HEK293 (cell line): ENCODE results near the gene PSMD3.

Source experiments
- FEZF1 ChIP-seq: fragments of 450-650 bp; formaldehyde crosslinking; IDR thresholded peaks from 2 replicates; pipeline ENCODE4 v1.5.1; 2016; ENCODE audit warnings: missing biosample characterization, missing genetic modification characterization
- GLI4 ChIP-seq: fragments of 450-650 bp; formaldehyde crosslinking; IDR thresholded peaks from 2 replicates; pipeline ENCODE4 v1.5.1; 2016; ENCODE audit warnings: missing biosample characterization, missing genetic modification characterization
- HOXA7 ChIP-seq: sonication (generic); formaldehyde crosslinking; IDR thresholded peaks from 2 replicates; pipeline ENCODE4 v1.8.1; 2022; ENCODE audit warnings: missing genetic modification reagents, borderline replicate concordance
- KLF1 ChIP-seq: fragments of 450-650 bp; formaldehyde crosslinking; IDR thresholded peaks from 2 replicates; pipeline ENCODE4 v1.5.1; 2016; ENCODE audit warnings: missing biosample characterization, missing genetic modification characterization
- MZF1 ChIP-seq: fragments of 450-650 bp; formaldehyde crosslinking; IDR thresholded peaks from 2 replicates; pipeline ENCODE4 v1.5.1; 2017; ENCODE audit warnings: missing biosample characterization, missing genetic modification characterization, borderline replicate concordance
- PRDM1 ChIP-seq: fragments of 450-650 bp; formaldehyde crosslinking; IDR thresholded peaks from 2 replicates; pipeline ENCODE4; 2016; ENCODE audit warnings: missing biosample characterization, missing genetic modification characterization
- SCRT1 ChIP-seq: fragments of 450-650 bp; formaldehyde crosslinking; IDR thresholded peaks from 2 replicates; pipeline ENCODE4 v1.5.1; 2016; ENCODE audit warnings: missing biosample characterization, missing genetic modification characterization, borderline replicate concordance
- ZBTB7A ChIP-seq: fragments of 450-650 bp; formaldehyde crosslinking; IDR thresholded peaks from 2 replicates; pipeline ENCODE4 v1.5.1; 2016; ENCODE audit warnings: low read depth, missing biosample characterization, missing genetic modification characterization
- ZNF175 ChIP-seq: fragments of 450-650 bp; formaldehyde crosslinking; IDR thresholded peaks from 2 replicates; pipeline ENCODE4 v1.5.1; 2016; ENCODE audit warnings: missing biosample characterization, missing genetic modification characterization
- ZNF292 ChIP-seq: fragments of 450-650 bp; formaldehyde crosslinking; IDR thresholded peaks from 2 replicates; pipeline ENCODE4 v1.5.1; 2016; ENCODE audit warnings: low read depth, missing biosample characterization, missing genetic modification characterization, borderline replicate concordance
- ZNF394 ChIP-seq: fragments of 450-650 bp; formaldehyde crosslinking; IDR thresholded peaks from 2 replicates; pipeline ENCODE4 v1.5.1; 2016; ENCODE audit warnings: missing biosample characterization, missing genetic modification characterization, mild to moderate bottlenecking, moderate library complexity, borderline replicate concordance
- ZNF501 ChIP-seq: fragments of 450-650 bp; formaldehyde crosslinking; IDR thresholded peaks from 2 replicates; pipeline ENCODE4 v1.5.1; 2016; ENCODE audit warnings: missing biosample characterization, missing genetic modification characterization
- ZNF549 ChIP-seq: fragments of 450-650 bp; IDR thresholded peaks from 2 replicates; pipeline ENCODE4 v1.5.1; 2018; ENCODE audit warnings: missing biosample characterization, missing genetic modification characterization, mild to moderate bottlenecking, inconsistent platforms, moderate library complexity
- ZNF623 ChIP-seq: fragments of 450-650 bp; formaldehyde crosslinking; IDR thresholded peaks from 2 replicates; pipeline ENCODE4 v1.5.1; 2016; ENCODE audit warnings: missing biosample characterization, missing genetic modification characterization
- ZNF791 ChIP-seq: fragments of 450-650 bp; formaldehyde crosslinking; IDR thresholded peaks from 2 replicates; pipeline ENCODE4 v1.5.1; 2016; ENCODE audit warnings: missing biosample characterization, missing genetic modification characterization
- ZNF830 ChIP-seq: fragments of 450-650 bp; IDR thresholded peaks from 2 replicates; pipeline ENCODE4 v1.5.0; 2018; ENCODE audit warnings: missing biosample characterization, missing genetic modification characterization, low read depth, mild to moderate bottlenecking, moderate library complexity
- ZNF837 ChIP-seq: fragments of 450-650 bp; formaldehyde crosslinking; IDR thresholded peaks from 2 replicates; pipeline ENCODE4 v1.5.1; 2016; ENCODE audit warnings: missing biosample characterization, missing genetic modification characterization
- TF ChIP-seq, protein P1 (sequence below): fragments of 450-650 bp; formaldehyde crosslinking; IDR thresholded peaks from 2 replicates; pipeline ENCODE4 v1.5.1; 2016; ENCODE audit warnings: missing biosample characterization, missing genetic modification characterization
- TF ChIP-seq, protein P2 (sequence below): fragments of 450-650 bp; formaldehyde crosslinking; IDR thresholded peaks from 2 replicates; pipeline ENCODE4 v1.5.1; 2016; ENCODE audit warnings: missing biosample characterization, missing genetic modification characterization
- TF ChIP-seq, protein P3 (sequence below): fragments of 450-650 bp; formaldehyde crosslinking; IDR thresholded peaks from 2 replicates; pipeline ENCODE4 v1.5.1; 2016; ENCODE audit warnings: missing biosample characterization, missing genetic modification characterization
- TF ChIP-seq, protein P4 (sequence below): fragments of 450-650 bp; formaldehyde crosslinking; IDR thresholded peaks from 2 replicates; pipeline ENCODE4 v1.5.1; 2016; ENCODE audit warnings: missing biosample characterization, missing genetic modification characterization
- TF ChIP-seq, protein P5 (sequence below): fragments of 450-650 bp; formaldehyde crosslinking; IDR thresholded peaks from 2 replicates; pipeline ENCODE4 v1.5.1; 2017; ENCODE audit warnings: missing biosample characterization, missing genetic modification characterization
- TF ChIP-seq, protein P6 (sequence below): fragments of 450-650 bp; formaldehyde crosslinking; IDR thresholded peaks from 2 replicates; pipeline ENCODE4 v1.5.1; 2016; ENCODE audit warnings: missing biosample characterization, missing genetic modification characterization, borderline replicate concordance
- TF ChIP-seq, protein P7 (sequence below): fragments of 450-650 bp; formaldehyde crosslinking; IDR thresholded peaks from 2 replicates; pipeline ENCODE4 v1.5.1; 2016; ENCODE audit warnings: missing biosample characterization, missing genetic modification characterization
- TF ChIP-seq, protein P8 (sequence below): fragments of 450-650 bp; IDR thresholded peaks from 2 replicates; pipeline ENCODE4 v1.5.1; 2018; ENCODE audit warnings: missing biosample characterization, mild to moderate bottlenecking, missing genetic modification characterization

PSMD3 gene

DNA sequence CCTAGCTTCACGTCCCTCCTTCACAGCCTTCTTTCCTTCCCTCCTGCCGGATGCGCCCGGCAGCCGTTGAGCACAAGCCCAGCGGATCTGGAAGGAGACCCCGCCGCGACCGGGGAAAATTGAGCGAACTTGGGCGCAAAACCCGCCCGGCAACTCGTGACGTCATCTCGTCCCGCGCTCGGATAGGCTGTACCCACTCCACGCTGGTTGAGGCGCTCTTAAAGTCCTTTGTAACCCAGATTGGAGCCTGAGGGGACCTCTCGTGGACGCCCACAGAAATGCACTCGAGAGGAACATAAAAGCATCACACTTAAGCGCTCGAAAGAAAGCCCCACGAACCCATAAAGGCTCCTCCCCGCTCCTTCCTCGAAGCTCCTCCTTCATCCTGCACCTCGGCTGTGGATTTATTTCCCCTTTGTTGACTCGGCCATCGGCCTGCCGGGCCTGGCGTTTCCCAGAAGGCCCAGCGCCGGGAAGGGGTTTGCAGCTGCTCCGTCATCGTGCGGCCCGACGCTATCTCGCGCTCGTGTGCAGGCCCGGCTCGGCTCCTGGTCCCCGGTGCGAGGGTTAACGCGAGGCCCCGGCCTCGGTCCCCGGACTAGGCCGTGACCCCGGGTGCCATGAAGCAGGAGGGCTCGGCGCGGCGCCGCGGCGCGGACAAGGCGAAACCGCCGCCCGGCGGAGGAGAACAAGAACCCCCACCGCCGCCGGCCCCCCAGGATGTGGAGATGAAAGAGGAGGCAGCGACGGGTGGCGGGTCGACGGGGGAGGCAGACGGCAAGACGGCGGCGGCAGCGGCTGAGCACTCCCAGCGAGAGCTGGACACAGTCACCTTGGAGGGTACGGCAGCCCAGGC, at the start of gene PSMD3 (continued):
- TF ChIP-seq ZNF292 (no peak), ZNF394 (tag by site-specific recombination) (peak; percentile 97), SCRT1 (tag by site-specific recombination) (no peak), ZNF501 (tag by site-specific recombination) (peak; percentile 98), KLF1 (tag by site-specific recombination) (no peak), ZNF175 (tag by site-specific recombination) (no peak), PRDM1 (tag by site-specific recombination) (no peak), FEZF1 (tag by site-specific recombination) (no peak), ZNF830 (tag by site-specific recombination) (no peak), ZNF837 (tag by site-specific recombination) (no peak), ZNF549 (tag by site-specific recombination) (no peak; the same call in none of the 2 replicates), ZNF623 (tag by site-specific recombination) (no peak; the same call in 1 of the 2 replicates), HOXA7 (CRISPR knock-in tag) (no peak), ZBTB7A (tag by site-specific recombination) (peak; percentile 28; the same call in 1 of the 2 replicates), MZF1 (tag by site-specific recombination) (no peak), GLI4 (tag by site-specific recombination) (peak; percentile 99), ZNF791 (tag by site-specific recombination) (no peak)
- TF ChIP-seq, protein P1, sequence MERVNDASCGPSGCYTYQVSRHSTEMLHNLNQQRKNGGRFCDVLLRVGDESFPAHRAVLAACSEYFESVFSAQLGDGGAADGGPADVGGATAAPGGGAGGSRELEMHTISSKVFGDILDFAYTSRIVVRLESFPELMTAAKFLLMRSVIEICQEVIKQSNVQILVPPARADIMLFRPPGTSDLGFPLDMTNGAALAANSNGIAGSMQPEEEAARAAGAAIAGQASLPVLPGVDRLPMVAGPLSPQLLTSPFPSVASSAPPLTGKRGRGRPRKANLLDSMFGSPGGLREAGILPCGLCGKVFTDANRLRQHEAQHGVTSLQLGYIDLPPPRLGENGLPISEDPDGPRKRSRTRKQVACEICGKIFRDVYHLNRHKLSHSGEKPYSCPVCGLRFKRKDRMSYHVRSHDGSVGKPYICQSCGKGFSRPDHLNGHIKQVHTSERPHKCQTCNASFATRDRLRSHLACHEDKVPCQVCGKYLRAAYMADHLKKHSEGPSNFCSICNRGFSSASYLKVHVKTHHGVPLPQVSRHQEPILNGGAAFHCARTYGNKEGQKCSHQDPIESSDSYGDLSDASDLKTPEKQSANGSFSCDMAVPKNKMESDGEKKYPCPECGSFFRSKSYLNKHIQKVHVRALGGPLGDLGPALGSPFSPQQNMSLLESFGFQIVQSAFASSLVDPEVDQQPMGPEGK (tag by site-specific recombination), result peak; percentile 76; the same call in 1 of the 2 replicates
- TF ChIP-seq, protein P2, sequence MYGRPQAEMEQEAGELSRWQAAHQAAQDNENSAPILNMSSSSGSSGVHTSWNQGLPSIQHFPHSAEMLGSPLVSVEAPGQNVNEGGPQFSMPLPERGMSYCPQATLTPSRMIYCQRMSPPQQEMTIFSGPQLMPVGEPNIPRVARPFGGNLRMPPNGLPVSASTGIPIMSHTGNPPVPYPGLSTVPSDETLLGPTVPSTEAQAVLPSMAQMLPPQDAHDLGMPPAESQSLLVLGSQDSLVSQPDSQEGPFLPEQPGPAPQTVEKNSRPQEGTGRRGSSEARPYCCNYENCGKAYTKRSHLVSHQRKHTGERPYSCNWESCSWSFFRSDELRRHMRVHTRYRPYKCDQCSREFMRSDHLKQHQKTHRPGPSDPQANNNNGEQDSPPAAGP, result peak; percentile 81
- TF ChIP-seq, protein P3, sequence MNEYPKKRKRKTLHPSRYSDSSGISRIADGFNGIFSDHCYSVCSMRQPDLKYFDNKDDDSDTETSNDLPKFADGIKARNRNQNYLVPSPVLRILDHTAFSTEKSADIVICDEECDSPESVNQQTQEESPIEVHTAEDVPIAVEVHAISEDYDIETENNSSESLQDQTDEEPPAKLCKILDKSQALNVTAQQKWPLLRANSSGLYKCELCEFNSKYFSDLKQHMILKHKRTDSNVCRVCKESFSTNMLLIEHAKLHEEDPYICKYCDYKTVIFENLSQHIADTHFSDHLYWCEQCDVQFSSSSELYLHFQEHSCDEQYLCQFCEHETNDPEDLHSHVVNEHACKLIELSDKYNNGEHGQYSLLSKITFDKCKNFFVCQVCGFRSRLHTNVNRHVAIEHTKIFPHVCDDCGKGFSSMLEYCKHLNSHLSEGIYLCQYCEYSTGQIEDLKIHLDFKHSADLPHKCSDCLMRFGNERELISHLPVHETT, result peak; percentile 88
- TF ChIP-seq, protein P4, sequence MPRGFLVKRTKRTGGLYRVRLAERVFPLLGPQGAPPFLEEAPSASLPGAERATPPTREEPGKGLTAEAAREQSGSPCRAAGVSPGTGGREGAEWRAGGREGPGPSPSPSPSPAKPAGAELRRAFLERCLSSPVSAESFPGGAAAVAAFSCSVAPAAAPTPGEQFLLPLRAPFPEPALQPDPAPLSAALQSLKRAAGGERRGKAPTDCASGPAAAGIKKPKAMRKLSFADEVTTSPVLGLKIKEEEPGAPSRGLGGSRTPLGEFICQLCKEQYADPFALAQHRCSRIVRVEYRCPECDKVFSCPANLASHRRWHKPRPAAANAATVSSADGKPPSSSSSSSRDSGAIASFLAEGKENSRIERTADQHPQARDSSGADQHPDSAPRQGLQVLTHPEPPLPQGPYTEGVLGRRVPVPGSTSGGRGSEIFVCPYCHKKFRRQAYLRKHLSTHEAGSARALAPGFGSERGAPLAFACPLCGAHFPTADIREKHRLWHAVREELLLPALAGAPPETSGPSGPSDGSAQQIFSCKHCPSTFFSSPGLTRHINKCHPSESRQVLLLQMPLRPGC (tag by site-specific recombination), result peak; percentile 70; the same call in 1 of the 2 replicates
- TF ChIP-seq, protein P5, sequence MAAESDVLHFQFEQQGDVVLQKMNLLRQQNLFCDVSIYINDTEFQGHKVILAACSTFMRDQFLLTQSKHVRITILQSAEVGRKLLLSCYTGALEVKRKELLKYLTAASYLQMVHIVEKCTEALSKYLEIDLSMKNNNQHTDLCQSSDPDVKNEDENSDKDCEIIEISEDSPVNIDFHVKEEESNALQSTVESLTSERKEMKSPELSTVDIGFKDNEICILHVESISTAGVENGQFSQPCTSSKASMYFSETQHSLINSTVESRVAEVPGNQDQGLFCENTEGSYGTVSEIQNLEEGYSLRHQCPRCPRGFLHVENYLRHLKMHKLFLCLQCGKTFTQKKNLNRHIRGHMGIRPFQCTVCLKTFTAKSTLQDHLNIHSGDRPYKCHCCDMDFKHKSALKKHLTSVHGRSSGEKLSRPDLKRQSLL, result peak; percentile 71
- TF ChIP-seq, protein P6, sequence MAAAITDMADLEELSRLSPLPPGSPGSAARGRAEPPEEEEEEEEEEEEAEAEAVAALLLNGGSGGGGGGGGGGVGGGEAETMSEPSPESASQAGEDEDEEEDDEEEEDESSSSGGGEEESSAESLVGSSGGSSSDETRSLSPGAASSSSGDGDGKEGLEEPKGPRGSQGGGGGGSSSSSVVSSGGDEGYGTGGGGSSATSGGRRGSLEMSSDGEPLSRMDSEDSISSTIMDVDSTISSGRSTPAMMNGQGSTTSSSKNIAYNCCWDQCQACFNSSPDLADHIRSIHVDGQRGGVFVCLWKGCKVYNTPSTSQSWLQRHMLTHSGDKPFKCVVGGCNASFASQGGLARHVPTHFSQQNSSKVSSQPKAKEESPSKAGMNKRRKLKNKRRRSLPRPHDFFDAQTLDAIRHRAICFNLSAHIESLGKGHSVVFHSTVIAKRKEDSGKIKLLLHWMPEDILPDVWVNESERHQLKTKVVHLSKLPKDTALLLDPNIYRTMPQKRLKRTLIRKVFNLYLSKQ (tag by site-specific recombination), result no peak
- TF ChIP-seq, protein P7, sequence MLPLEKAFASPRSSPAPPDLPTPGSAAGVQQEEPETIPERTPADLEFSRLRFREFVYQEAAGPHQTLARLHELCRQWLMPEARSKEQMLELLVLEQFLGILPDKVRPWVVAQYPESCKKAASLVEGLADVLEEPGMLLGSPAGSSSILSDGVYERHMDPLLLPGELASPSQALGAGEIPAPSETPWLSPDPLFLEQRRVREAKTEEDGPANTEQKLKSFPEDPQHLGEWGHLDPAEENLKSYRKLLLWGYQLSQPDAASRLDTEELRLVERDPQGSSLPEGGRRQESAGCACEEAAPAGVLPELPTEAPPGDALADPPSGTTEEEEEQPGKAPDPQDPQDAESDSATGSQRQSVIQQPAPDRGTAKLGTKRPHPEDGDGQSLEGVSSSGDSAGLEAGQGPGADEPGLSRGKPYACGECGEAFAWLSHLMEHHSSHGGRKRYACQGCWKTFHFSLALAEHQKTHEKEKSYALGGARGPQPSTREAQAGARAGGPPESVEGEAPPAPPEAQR (tag by site-specific recombination), result peak; percentile 63; the same call in 1 of the 2 replicates
- TF ChIP-seq, protein P8, sequence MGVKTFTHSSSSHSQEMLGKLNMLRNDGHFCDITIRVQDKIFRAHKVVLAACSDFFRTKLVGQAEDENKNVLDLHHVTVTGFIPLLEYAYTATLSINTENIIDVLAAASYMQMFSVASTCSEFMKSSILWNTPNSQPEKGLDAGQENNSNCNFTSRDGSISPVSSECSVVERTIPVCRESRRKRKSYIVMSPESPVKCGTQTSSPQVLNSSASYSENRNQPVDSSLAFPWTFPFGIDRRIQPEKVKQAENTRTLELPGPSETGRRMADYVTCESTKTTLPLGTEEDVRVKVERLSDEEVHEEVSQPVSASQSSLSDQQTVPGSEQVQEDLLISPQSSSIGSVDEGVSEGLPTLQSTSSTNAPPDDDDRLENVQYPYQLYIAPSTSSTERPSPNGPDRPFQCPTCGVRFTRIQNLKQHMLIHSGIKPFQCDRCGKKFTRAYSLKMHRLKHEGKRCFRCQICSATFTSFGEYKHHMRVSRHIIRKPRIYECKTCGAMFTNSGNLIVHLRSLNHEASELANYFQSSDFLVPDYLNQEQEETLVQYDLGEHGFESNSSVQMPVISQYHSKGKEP (tag by site-specific recombination), result peak; percentile 74
